Measurements from ENCODE around the gene ARHGAP35.

DNA sequence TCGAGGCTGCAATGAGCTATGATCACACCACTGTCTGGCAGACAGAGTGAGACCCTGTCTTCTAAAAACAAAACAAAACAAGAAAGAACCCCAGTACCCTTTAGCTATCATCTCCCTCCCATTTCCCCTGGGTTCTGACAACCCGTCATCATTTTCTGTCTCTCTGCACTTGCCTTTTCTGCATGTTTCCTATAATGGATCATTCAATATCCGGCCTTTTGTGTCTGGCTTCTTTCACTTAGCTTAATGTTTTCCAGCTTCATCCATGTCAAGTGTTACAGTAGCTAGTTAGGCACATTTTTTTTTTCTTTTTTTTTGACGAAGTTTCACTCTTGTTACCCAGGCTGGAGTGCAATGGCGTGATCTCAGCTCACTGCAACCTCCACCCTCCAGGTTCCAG, 26.7 kb upstream of the ARHGAP35 start:
- TF ChIP-seq, protein P1, sequence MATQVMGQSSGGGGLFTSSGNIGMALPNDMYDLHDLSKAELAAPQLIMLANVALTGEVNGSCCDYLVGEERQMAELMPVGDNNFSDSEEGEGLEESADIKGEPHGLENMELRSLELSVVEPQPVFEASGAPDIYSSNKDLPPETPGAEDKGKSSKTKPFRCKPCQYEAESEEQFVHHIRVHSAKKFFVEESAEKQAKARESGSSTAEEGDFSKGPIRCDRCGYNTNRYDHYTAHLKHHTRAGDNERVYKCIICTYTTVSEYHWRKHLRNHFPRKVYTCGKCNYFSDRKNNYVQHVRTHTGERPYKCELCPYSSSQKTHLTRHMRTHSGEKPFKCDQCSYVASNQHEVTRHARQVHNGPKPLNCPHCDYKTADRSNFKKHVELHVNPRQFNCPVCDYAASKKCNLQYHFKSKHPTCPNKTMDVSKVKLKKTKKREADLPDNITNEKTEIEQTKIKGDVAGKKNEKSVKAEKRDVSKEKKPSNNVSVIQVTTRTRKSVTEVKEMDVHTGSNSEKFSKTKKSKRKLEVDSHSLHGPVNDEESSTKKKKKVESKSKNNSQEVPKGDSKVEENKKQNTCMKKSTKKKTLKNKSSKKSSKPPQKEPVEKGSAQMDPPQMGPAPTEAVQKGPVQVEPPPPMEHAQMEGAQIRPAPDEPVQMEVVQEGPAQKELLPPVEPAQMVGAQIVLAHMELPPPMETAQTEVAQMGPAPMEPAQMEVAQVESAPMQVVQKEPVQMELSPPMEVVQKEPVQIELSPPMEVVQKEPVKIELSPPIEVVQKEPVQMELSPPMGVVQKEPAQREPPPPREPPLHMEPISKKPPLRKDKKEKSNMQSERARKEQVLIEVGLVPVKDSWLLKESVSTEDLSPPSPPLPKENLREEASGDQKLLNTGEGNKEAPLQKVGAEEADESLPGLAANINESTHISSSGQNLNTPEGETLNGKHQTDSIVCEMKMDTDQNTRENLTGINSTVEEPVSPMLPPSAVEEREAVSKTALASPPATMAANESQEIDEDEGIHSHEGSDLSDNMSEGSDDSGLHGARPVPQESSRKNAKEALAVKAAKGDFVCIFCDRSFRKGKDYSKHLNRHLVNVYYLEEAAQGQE (IDR thresholded peaks at IDR 0.05; ENCODE audit: low read depth, low read length) = no peak
- TF ChIP-seq EZH2phosphoT487 (IDR thresholded peaks at IDR 0.05; ENCODE audit: borderline replicate concordance, low read depth) (no peak), CTCF (IDR thresholded peaks at IDR 0.05) (no peak), GABPA (IDR thresholded peaks at IDR 0.05; ENCODE audit: low read depth) (no peak), TAF1 (IDR thresholded peaks at IDR 0.05; ENCODE audit: borderline replicate concordance, low read depth, low read length) (no peak), TCF12 (IDR thresholded peaks at IDR 0.05) (peak; percentile 69)
